HG03064 (cell line): ENCODE results near the gene LHFPL6.

Experiments used
- ATAC-seq: cut with Tn5 transposase; IDR thresholded peaks from one replicate; pipeline ENCODE4 v1.9.1; 2021; ENCODE audit warnings: low read depth; ENCODE audit not compliant: unreplicated experiment

LHFPL6 gene

DNA sequence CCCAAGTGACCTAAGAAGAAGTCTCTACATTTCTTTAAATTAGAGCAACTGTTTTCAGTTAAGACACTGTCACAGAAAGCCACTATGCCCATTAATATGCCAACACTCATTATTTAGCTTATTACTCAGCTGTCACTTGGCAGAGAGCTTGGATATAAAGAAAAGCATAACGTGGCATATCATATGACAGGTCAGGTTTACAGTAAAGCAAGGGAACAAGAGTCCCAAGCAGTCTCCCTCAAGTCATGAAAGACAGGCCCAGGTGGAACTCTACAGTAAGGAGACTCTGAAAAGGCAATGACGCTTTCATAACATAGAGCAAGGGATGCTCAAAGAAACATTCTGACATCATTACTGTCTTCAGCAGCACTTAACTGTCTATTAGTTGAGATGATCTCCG, 6.3 kb downstream of the LHFPL6 start:
- no peak for ATAC-seq

DNA sequence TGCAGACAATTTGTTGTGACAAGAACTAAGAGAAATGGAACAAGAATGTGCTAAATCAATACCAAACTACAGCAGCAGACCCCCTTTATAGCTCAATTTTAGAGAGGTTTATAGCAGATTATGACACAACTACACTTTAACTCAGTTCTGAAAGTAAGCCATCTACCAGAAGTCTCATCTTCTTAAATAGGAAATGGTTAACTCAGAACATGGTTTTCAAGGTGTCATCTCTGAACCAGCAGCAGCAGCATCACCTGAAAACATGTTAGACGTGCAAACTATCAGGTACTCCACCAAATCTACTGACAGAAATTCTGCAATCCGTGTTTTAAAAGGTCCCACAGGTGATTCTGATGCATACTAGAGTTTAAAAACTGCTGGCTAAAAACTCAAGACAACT, 6.8 kb downstream of the LHFPL6 start:
- ATAC-seq = no peak

DNA sequence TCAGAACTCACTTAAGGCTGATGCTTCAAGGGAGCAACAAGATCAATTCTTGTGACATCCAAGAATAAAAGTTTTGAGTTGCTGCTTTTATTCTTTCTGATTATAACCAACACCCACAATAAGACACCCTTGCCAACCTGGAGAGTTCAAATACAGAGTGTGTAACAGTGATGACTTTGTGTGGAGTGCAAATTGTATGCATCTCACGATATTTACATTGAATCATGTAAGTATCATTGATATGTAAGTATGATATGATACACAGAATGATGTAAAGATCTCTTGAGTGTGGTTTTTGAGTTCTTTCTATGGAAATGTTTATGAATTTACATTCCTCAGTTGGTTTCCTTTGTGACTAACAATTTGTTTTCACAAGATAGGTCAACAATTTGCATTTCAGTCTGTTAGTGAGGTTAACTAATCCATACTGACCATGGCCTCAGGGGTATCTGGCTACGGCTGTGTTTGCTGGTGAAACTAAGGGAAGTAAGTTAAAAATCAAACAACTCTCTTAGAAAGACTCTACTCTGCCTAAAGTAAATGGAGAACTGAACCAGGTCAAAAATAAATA, 12.4 kb downstream of the LHFPL6 start:
- ATAC-seq = no peak

DNA sequence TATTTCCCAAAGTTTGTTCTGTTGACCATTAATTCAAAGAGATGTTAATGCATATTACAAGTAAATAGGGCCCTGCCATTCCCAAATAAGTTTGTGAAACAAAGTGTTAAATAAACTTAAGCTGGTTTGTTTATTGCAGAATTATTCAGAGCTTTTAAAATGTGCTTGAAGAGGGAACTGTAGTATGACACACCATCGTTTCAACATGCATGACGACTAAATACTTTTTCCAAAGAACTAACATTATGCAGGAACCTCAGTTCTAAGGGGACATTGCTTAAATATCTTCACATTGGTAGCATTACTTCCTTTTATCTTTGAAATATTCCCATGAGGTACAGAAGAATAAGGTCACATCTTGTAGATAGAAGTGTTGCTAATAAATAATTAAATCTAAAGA, 14.6 kb downstream of the LHFPL6 start:
- ATAC-seq = no peak

DNA sequence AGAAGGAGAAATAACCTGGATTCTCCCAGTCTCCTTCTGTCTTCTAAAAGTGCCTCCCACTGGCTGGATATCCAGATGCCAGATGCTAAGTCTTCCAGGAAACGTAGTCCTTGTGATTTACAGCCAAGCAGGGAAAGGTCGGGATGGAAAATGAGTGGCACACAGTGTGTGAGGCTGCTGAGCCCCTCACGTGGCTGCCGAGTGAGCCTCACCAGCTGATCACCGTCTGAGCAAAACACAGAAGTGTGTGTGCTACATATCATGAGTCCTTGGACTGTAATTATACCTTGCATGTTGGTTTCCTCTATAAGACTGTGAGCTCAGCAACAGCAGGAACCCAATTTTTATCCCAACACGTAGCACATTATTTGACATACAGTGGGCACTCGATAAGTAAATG, 15.1 kb downstream of the LHFPL6 start:
- ATAC-seq = no peak

DNA sequence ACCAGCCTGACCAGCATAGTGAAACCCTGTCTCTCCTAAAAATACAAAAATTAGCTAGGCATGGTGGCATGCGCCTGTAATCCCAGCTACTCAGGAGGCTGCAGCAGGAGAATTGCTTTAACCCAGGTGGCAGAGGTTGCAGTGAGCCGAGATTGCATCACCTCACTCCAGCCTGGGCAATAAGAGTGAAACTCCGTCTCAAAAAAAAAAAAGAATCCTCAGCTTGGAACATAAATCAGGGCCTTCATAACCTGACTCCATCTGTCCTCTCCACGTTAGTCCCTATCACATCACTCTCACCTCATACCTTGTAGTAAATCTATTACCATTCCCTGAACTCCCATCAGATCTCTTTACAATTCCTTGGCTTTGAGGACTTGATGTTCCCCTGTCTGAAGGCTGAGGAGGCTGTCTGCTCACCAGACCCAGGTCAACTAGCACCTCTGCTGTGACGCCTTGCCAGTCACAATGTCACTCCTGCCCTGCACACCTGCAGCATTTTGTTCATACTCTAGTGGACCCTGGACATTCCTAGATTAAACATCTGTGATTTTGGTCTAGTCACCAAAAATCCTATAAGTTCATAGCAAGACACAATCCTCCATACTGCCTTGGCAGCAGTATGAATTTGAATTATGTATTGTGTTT, 15.9 kb downstream of the LHFPL6 start:
- ATAC-seq = no peak

DNA sequence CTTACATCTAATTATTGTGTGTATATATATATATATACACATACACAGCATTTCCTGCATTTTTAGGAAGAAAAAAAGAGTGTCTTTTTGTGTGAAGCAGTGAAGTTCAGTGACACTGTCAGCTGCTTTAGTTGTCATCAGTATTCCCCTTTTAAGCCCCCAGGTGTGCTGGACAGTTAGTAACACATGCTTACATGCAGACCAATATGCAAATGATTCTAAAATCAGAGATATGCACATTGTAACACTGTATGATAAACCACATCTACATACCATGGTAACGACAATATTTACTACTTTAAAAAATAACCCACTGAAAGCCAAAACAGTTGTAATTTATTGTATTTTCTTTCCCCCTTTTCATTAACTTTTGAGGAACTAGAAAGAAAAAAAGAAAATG, 16.8 kb downstream of the LHFPL6 start:
- ATAC-seq = no peak

DNA sequence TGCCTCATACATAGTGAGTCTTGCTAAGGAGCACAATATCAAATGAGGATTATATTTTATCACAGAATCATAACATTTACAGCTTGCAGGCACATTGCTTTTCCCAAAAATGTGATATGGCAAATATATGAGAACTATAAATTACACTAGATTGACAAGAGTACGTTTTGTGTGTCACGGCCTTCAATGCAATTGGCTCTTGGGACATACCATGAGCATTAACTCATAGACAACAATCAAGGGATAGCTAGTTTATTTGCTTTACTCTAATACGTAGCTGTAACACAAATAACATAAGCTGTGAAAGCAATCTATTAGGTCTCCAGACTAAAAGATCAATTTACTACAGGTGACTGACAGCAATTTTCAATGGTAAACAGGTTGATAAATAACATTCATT, 17.8 kb downstream of the LHFPL6 start:
- no peak for ATAC-seq

DNA sequence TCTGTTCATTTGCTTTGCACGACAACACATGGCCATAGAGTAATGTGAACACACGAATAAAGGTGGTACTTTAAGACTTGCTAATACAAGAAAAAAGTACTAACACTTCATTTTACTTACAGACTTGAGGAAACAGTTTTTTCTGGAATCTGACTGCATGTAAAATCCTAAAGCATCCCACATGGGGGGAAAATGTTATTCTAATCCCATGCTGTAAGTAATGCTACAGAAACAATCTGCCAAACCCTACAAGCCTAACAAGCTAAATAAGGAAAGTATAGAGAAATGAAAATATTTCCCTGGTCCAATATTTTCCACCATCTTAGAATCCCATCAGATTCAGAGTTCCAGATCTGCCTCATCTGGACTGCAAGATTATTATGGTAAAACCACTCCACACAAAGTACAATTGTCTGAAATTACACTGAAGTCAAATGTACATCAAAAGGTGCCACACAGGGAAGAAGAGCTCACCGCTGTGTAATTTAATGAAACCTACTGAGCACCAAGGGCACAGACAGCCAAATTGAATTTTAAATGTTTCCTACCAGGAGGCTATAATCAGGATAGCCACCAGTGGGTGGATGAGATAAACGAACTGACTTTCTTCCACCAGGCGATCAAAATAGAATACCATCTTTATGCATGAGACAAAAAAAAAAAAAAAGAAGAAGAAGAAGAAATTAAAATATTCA, 22.0 kb downstream of the LHFPL6 start:
- no peak for ATAC-seq

DNA sequence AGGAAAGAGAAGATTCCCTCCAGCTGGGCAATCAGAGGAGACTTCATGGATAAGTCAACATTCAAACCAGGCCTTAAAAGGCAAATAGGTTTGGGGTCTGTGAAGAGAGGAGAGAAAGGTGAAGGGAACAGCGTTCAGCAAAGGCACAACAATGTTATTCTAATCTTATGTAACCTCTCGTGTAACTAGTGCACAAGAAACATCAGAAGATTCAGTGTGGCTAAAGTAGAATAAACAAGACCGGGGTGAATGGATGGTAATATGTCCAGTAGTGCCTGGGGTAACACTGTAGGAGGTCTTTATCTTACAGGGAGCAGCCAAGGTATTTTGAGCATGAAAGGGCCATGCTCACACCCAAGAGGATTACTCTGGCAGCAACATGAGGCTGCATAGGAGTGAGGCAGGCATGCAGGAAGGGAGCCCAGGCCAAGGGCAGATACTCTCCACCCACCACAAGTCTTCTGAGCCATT, 24.1 kb downstream of the LHFPL6 start:
- no peak for ATAC-seq

DNA sequence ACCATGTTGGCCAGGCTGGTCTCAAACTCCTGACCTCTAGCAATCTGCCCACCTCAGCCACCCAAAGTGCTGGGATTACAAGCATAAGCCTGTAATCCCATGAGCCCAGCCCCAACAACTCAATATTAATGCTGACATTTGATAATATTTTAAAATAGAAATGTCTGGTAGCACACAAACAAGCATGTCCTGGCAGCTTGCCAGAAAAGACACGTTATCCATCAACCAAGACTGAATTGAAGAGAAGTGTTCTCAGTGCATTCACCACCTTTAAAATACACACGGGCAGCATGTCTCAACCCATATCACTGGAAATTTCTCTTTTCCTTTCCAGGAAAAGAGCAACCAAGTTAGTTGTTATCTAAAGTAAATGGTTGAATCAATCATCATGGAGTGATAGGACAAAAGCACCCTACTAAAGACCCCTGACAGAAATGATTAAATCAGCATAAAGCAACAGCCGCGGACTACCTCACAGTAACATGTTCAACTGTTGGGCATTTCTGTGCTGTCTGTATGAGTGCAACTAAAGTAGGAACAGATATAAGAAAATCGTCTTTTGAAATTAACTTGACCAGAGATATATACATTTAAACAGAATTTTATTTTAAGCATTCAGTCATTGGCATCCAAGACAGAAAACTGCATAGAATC, 25.0 kb downstream of the LHFPL6 start:
- ATAC-seq = no peak

DNA sequence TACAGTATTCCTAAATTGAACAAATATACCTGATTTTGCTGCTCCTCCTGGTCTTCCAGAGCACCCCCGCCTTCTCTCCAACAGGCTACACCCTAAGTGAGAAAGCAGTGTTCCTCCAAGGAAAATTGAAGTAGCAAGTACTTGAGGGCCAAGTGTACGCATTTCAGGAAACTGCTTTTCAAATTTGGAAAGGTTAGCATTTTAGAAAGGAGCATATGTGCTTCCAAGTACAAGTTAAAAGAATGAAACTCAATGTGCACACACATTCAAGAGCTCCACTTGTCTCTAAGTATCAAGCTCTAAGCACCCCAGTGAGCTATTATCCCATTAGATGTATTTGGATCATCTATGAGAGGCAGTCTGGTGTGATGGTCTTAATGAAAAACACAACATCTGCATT, 25.8 kb downstream of the LHFPL6 start:
- no peak for ATAC-seq

DNA sequence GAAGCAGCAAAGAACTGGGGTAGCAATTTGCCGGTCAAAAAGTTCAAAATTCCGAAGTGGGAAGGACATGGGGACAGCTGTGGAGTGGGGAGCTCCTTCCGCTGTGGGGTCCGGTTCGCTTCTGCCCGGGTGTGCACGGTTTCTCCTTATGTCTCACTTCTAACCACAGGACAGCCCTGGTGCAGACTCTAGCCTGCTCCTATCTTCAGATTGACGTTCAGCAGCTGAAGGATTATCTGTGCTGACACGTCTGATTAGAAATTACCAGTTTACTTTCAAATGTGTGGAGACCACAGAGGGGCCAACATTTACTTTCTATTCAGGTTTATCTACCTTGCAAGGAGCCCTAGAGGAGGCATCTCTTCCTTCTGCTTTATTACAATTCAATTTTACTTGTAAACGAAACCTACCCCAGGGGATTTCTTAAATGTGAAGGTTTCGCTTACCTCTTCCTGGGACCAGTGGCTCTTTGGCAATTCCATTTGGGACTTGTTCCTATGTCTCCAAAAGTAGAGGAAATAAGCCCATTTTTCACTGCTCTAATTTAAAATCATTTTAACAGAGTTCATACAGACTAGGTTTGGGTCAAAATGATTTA, 27.3 kb downstream of the LHFPL6 start:
- no peak for ATAC-seq

DNA sequence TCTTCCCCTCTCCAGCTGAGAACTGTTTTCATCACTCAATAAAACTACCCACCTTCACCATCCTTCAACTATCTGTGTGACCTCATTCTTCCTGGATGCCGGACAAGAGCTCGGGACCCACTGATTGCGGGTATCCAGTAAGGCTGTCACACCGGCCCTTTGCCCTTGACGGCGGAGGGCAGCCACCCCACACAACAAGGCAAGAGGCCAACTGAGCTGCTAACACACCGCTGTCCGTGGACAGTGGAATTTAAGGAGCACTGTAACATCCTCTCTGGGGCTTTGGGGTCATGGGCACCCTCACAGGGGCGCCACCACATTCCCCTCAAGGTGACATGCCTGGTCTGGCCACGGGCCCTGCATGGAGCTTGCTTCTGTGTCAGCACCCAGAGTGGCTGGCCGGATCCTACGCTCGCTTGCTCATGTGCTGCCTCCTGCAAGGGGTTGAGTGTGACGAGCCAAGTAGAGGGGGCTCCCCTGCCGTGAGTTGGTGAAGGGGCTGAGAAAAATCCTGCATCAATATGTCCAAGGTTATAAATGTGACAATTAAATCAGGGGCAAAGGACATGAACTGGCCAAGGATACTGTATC, 31.4 kb downstream of the LHFPL6 start:
- no peak for ATAC-seq

DNA sequence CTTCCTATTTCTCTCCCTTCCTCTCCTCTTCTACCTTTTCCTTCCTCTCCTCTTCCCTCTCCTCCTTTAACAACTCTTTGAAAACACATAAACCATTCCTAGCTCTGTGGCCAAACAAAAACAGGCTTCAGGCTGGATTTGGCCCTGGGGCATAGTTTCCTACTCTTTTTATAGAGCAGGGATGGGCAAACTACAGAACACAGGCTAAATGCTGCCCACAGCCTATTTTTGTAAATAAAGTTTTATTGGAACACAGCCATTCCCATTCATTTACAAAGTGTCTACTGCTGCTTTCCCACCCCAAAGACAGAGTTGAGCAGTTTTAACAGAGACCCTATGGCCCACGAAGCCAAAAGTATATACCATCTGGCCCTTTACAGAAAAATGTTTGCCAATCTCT, 35.4 kb downstream of the LHFPL6 start:
- ATAC-seq = no peak

DNA sequence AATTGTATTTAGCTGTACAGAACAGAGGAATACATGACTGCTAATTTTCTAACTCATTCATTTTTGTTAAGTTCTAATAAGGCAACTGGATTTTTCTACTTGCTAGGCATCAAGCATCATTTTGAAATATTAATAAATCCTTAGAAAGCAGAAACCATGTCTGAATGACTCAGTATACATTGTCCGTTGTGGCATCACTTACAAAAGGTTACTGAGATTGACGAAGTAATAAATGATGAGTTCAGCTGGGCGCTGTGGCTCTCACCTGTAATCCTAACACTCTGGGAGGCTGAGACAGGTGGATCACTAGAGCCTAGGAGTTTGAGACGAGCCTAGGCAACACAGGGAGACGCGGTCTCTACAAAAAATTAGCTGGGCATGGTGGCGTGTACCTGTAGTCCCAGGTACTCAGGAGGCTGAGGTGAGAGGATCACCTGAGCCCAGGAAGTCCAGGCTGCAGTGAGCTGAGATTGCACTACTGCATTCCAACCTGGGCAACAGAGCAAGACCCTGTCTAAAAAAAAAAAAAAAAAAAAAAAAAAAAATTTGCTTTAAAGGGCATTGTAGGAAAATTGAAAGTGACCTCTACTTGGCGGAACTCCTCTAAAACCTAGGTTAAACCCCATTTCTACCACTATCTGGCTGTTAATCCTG, 36.6 kb downstream of the LHFPL6 start:
- no peak for ATAC-seq

DNA sequence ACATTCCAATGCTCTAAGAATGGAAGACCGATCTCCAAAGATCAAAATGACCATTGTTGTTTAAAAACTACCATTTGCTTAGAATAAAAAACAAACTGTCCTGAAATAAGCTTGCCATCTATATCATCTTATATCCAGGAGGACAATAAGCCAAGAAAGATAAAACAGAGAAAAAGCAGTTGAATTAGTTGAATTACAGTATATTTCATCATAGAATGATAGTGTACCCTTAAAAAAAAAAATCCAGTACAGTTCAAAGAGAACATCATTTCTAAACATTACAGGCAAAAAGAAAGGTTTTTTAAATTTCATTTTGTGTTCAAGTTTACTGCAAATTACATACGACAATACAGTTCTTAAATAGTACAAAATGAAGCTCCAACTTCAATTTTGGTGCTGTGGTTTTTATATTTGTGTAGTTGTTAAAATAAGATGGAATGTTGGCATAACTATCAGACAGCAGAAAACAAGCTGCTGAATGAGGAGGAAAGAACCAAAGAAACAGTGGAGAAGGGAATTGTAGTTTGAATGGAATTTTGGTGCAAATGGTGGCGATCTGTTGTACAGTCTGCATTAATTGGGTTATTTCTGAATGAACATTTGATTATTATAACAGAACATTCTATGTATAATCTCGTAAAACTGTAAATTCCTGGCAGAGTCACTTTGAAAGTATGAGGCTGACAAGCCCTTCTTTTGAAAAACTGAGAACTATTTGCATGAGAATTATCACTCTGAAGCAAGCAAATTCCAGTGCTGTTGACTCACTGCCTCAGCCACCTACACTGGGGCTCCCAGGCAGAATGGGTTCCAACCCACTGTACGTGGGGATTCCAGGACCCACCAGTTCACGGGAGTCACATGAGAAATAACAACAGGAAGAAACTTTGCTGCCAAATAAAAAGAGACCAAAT, 37.7 kb downstream of the LHFPL6 start:
- ATAC-seq = no peak

DNA sequence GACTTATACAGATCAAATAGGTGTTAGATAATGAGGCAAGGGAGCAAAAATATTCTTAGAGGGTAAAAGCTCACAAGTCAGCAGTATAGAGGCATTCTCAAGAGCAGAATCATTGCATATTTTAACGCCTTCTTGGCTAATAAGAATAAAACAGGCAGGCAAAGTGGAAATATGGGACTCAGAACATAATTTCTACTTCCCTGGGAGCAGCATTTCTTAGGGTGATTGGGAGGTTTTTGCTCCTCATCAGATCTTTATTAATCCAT, 39.6 kb downstream of the LHFPL6 start:
- ATAC-seq = no peak

DNA sequence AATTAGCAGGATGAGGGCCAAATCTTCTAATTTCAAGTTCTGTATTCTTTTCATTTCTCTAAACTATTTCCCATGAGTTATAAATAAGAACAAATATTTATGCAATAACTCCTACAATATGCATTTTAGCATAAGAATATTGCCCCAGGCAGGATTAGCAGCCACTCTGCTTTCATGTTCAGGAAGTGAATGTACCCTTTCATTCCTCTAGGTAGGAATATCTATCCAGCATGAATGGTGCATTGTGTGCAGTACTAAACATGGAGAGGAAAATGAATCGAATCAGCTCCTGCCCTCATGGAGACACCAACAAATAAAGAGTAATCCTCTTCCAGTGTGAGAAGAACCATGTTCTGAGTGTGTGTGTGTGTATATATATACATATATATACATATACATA, 41.0 kb downstream of the LHFPL6 start:
- ATAC-seq = no peak

DNA sequence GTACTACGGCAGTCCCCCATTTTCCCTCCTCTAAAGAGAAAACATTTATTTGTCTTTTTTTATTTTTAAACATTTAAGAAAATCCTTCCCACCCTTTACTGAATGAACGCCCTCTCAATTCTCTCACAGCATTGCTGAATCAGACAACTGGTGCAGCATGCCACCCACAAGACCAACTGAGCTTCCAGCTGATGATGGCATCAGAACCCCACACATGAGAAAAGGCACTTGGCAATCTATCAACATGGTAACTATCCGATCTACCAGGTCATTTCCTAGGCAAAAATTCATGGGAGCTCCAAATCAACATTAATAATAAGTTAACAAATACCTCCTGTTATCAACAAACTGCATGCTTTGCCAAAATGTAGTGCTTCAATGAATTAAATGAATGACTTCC, 43.1 kb downstream of the LHFPL6 start:
- no peak for ATAC-seq
